HS-5 (cell line): ENCODE measurements around the gene SYDE1.
A peak's percentile ranks its signal among the peaks of the same experiment; 100 is the strongest.
"Not testable (repeated sequence)": the region's sequence is repeated elsewhere in the genome, so short reads cannot be mapped to it uniquely, and the experiment has no call there.

Experiments used
- DNase-seq: peaks from one replicate; pipeline ENCODE4 v3.0.0-alpha.2; 2012; ENCODE audit warnings: low read depth

Gene SYDE1

DNA sequence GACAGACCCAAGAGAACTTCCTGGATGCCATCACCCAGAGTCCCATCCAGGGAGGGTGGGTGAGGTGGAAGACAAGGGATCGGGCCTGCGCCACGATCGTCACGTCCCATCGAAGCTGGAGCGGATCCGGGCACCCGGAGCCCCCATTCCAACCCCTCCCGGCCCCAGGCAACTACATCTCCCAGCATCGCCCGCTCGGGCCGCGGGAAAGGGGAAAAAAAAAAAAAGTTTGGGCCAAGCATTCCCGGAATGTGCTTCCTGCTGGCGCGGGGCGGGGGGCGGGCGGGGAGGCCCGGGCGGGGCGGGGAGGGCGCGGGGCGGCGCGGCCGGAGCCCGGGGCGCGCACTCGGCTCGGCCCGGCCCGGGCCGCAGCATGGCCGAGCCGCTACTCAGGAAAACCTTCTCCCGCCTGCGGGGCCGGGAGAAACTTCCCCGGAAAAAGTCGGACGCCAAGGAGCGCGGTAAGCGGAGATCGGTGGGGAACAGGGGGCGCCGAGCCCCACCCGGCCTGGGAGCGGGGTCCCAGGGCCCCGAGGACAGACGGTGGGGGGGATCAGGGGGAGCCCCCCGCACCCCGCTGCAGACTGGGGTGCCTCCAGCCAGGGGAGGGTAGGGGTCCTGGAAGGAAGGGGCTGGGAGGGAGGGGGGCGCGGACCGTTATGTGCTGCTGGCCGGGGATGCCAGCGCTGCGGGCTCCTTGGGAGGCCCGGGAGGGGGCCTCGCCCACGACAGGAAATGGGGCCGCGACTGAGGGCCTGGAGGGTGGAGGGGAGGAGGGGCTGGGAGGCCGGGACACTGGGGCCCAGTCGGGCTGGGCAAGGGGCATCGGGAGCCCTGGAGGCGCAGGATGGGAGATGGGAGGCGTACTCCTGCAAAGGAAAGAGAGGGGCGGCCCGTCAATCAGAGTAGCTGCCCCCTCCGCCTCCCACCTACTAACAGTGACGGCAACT, at the start of gene SYDE1:
Gene SYDE1 (plus strand): TSS at position 341 of the 950 bp plus-strand sequence. CDS start 33 bp downstream, at position 374.
- peak; percentile 78 for DNase-seq

- no peak for DNase-seq
Measured at GRCh38 chr19:15062036-15062435, 45.2 kb upstream of the SYDE1 start.

DNA sequence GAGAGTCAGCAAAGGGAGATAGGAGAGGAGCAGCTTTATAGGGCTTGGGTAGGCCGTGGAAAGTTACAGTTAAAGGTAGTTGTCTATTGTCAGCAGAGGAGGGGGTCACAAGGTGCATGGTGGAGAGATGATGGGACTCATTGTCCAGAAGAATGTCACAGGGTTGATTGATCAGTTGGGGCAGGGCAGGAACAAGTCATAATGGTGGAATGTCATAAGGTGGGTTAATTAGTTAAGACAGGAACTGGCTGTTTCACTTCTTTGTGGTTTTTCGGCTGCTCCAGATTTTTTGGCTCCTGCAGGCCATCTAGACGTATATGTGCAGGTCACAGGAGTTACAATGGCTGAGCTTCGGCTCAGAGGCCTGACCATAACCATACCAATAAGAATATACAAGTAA, 36.8 kb upstream of the SYDE1 start:
- not testable (repeated sequence) for DNase-seq

GRCh38 chr19:15072930-15073647, 34.1 kb upstream of the SYDE1 start:
- no peak for DNase-seq

GRCh38 chr19:15074371-15074770, 32.8 kb upstream of the SYDE1 start:
- DNase-seq = no peak

- DNase-seq = no peak
Measured at GRCh38 chr19:15075806-15076205, 31.4 kb upstream of the SYDE1 start.

GRCh38 chr19:15080002-15080401, 27.2 kb upstream of the SYDE1 start:
- not testable (repeated sequence) for DNase-seq

DNA sequence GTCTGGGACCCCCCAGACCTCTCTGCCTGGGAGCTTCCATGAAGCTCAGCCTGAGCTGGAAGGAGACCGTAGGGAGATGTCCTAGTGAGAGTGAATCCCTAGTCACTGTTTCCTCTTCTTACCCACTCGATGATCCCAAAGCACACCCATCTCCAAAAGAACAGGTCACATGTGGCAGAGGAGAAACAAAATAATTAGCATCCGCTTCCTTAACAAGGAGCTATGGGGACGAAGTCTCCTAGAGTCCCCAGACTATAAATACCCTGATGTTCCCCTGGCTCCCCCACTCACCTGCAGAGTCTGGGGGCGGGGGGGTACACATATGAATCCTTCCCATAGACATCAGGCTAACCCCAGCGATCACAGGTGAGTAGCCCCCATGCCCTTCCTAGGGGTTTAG, 25.3 kb upstream of the SYDE1 start, which contains the start of gene OR1I1:
Gene OR1I1 (plus strand): TSS at position 301 of the 400 bp plus-strand sequence. CDS start 4,855 bp downstream, outside the sequence.
- no peak for DNase-seq

- DNase-seq = no peak
Measured at GRCh38 chr19:15087182-15087581, 20.0 kb upstream of the SYDE1 start.

DNA sequence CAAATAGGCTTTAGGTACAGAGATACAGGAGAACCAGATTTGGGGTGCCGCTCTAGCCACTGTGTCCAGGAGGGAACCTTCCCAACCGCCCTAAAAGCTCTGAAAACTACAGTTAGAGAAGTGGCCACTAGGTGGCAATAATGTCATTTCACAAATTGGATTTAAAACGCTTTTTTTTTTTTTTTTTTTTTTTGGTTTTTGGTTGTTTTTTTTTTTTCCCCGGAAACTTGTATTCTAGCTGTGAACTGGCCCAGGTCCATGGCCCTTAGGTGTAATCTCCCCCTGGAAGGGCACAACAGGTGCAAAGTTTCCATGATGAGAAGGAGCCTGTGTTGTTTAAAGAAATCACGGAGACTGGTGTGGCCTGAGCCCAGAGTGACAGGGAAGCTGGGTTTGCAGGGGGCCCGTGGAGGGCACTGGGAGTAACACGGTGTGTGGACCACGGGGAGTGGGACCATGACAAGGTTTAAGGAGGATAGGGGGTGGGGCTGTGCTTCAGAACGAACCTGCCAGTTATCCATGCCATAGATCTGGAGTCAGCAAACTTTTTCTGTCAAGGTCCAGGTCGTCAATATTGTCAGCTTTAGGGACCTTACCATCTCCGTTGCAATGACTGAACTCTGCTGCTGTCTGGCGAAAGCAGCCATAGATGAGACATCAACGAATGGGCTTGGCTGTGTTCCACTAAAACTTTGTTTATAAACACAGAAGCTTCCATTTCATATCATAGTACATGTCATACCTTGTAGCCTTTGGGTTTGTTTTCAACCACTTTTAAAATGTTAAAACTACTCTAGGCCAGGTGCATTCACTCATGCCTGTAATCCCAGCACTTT, 15.1 kb upstream of the SYDE1 start:
- peak; percentile 58 for DNase-seq

DNA sequence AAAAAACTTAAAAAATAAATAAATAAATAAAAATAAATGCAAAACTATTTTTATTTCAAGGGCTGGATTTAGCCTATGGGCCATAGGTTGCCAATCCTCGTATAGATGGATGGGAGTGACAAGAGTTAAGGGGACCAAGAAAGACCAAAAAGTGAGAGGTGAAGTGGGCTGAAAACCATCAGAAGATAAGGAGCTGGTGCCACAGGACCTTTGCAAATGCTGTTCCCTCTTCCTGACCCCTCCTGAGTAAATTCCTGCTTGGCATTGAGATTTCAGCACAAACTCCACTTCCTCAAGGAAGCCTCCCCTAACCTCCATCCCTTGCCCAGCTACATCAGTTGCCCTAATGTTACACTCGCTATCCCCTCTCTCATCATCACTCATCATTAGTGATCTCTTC, 14.2 kb upstream of the SYDE1 start:
- no peak for DNase-seq

DNA sequence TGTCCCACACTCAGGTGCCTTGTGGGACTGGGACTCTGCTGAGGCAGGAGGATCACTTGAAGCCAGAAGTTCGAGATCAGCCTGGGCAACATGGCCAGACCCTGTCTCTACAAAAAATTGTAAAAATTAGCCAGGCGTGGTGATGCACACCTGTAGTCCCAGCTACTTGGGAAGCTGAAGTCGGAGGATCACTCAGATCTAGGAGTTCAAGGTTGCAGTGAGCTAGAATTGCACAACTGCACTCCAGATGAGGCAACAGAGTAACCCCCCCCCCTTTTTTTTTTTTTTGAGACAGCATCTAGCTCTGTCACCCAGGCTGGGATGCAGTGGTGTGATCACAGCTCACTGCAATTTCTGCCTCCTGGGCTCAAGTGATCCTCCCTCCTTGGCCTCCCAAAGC, 11.0 kb upstream of the SYDE1 start:
- no peak for DNase-seq

- DNase-seq = not testable (repeated sequence)
Measured at GRCh38 chr19:15097980-15098379, 9.2 kb upstream of the SYDE1 start.

GRCh38 chr19:15098460-15098859, 8.7 kb upstream of the SYDE1 start:
- DNase-seq = no peak

DNA sequence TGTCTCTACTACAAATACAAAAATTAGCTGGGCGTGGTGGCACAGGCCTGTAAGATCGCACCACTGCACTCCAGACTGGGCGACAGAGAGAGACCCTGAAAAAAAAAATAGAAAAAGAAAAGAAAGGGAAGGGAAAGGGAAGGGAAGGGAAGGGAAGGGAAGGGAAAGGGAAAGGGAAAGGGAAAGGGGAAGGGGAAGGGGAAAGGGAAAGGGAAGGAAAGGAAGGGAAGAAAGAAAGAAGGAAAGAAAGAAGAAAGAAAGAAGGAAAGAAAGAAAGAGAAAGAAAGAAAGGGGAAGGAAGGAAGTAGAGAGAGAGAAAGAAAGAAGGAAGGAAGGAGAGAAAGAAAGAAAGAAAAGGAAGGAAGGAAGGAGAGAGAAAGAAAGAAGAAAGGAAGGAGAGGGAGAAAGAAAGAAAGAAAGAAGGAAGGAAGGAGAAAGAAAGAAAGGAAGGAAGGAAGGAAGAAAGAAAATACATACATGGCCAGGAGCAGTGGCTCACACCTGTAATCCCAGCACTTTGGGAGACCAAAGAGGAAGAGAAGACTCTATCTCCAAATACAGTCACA, 8.1 kb upstream of the SYDE1 start:
- DNase-seq = no peak

- no peak for DNase-seq
Measured at GRCh38 chr19:15101479-15102082, 5.6 kb upstream of the SYDE1 start.

- DNase-seq = no peak
Measured at GRCh38 chr19:15104003-15104402, 3.2 kb upstream of the SYDE1 start.

DNA sequence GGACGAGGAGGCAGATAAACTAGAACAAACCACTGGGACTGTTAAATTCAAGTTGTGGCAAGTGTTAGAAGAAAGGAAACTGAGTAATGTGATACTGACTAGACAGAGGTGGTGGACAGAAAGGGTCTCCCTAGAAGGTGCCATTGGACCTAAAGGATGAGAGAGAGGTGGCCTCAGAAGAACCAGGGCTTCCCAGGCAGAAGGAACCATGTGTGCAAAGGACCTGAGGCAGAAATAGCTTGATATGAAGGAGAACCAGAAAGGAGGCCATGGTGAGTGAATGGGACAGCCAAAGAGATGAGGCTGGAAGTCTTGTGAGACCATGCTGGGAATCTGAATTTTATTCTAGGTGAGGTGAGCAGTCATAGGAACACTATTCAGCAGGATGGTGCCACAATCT, 2.8 kb upstream of the SYDE1 start:
- no peak for DNase-seq

- DNase-seq = no peak
Measured at GRCh38 chr19:15105044-15105443, 2.2 kb upstream of the SYDE1 start.

GRCh38 chr19:15108145-15108844, 1.1 kb downstream of the SYDE1 start:
- DNase-seq = no peak
